GM15510 (cell line): ENCODE measurements around the gene PCDH8.

Experiments
- POLR2A ChIP-seq: IDR thresholded peaks from 3 replicates; pipeline ENCODE4 v1.6.1; 2011; ENCODE audit warnings: borderline replicate concordance; ENCODE audit not compliant: insufficient read length; ENCODE audit errors: extremely low read depth

PCDH8 gene

GRCh38 chr13:52810526-52810925 is 37.9 kb downstream of the PCDH8 start:
- no peak for TF ChIP-seq POLR2A

GRCh38 chr13:52810011-52810410 is 38.4 kb downstream of the PCDH8 start:
- no peak for TF ChIP-seq POLR2A

GRCh38 chr13:52809310-52809769 is 39.1 kb downstream of the PCDH8 start:
- no peak for TF ChIP-seq POLR2A

- TF ChIP-seq POLR2A: no peak
These were observed 39.6 kb downstream of the PCDH8 start for GRCh38 chr13:52808842-52809219.

GRCh38 chr13:52806029-52806428 is 42.4 kb downstream of the PCDH8 start:
- TF ChIP-seq POLR2A: no peak

- no peak for TF ChIP-seq POLR2A
These were observed 44.2 kb downstream of the PCDH8 start for GRCh38 chr13:52804202-52804641.

GRCh38 chr13:52800856-52801255 is 47.6 kb downstream of the PCDH8 start:
- TF ChIP-seq POLR2A: no peak

- TF ChIP-seq POLR2A: no peak
These were observed 49.5 kb downstream of the PCDH8 start for GRCh38 chr13:52798770-52799430.

GRCh38 chr13:52797176-52797575 is 51.3 kb downstream of the PCDH8 start:
- no peak for TF ChIP-seq POLR2A

- no peak for TF ChIP-seq POLR2A
These were observed 53.9 kb downstream of the PCDH8 start for GRCh38 chr13:52794589-52794988.

- TF ChIP-seq POLR2A: no peak
These were observed 54.9 kb downstream of the PCDH8 start for GRCh38 chr13:52793515-52794061.
